Left ventricle myocardium inferior (tissue), 1 donor: ENCODE results near the gene KIAA0232. TPM values are rescaled to one million over a fixed set of nuclear protein-coding genes. Genes with fewer than 3 reads are reported as not detected.

Source experiments
- DNase-seq: peaks from one replicate; pipeline ENCODE4 v3.0.0-alpha.2; 2020
- H3K27ac ChIP-seq: fragments of 200-600 bp; replicated peaks from 2 replicates; pipeline ENCODE4 v1.8.0; 2021
- H3K27me3 ChIP-seq: fragments of 200-600 bp; 2 replicates; pipeline ENCODE4 v1.8.0; 2021; ENCODE audit warnings: low read depth
- H3K36me3 ChIP-seq: fragments of 200-600 bp; 2 replicates; pipeline ENCODE4 v1.8.0; 2021
- H3K4me1 ChIP-seq: fragments of 200-600 bp; 2 replicates; pipeline ENCODE4 v1.8.0; 2021
- H3K4me3 ChIP-seq: fragments of 200-600 bp; 2 replicates; pipeline ENCODE4 v1.8.0; 2021; ENCODE audit warnings: mild to moderate bottlenecking, moderate library complexity
- H3K9me3 ChIP-seq: fragments of 200-600 bp; replicated peaks from 2 replicates; pipeline ENCODE4 v1.8.0; 2021
- intact Hi-C: fragments of 100-400 bp; cut with micrococcal nuclease; formaldehyde crosslinking; loops from one replicate; pipeline ENCODE4 v1.11.0; 2022
- total RNA-seq: library from RNA; stranded (reverse); fragmentation: NEBNext Ultra II Directional; extraction: Animal tissue kit (Norgen Biotek cat#: 25700); gene quantifications from one replicate; pipeline ENCODE4 v1.2.1, GENCODE V29; 2021
- TF ChIP-seq, protein P1 (sequence below): fragments of 200-600 bp; IDR thresholded peaks from 2 replicates; pipeline ENCODE4 v1.8.0; 2021; ENCODE audit warnings: antibody characterized with exemption, mild to moderate bottlenecking, borderline replicate concordance
- donor health status: DM: no; HTN: yes; CAD: no; lungs with severe emphysema.

The KIAA0232 gene
- total RNA-seq, 1 donor from 2014 or later, result 82.5 TPM

DNA sequence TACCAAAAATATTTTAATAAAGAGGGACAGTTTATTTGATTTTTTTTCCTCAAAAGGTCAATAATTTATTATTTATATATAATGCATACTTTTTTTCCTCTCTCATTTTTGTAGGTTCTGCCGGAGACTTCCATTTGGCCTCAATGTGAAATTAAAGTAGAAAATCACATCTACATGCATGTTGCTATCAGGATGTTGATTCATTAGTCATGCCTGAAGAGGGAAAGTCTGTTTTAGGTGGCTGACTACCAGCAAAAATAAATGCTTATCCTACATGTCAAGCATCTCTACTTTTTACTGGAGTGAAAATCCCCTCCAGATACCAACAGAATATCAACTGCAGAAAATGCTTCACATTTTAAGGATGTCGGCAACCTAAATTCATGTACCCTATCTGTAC lies 41.5 kb downstream of the KIAA0232 start:
- DNase-seq, result no peak
- H3K4me1 ChIP-seq, result peaks cover 49% of the 10 kb centered on the region
- peaks cover 29% of the 10 kb centered on the region for H3K9me3 ChIP-seq
- H3K36me3 ChIP-seq, result peaks cover 33% of the 10 kb centered on the region
- H3K4me3 ChIP-seq, result no peak overlapping the region
- TF ChIP-seq, protein P1, sequence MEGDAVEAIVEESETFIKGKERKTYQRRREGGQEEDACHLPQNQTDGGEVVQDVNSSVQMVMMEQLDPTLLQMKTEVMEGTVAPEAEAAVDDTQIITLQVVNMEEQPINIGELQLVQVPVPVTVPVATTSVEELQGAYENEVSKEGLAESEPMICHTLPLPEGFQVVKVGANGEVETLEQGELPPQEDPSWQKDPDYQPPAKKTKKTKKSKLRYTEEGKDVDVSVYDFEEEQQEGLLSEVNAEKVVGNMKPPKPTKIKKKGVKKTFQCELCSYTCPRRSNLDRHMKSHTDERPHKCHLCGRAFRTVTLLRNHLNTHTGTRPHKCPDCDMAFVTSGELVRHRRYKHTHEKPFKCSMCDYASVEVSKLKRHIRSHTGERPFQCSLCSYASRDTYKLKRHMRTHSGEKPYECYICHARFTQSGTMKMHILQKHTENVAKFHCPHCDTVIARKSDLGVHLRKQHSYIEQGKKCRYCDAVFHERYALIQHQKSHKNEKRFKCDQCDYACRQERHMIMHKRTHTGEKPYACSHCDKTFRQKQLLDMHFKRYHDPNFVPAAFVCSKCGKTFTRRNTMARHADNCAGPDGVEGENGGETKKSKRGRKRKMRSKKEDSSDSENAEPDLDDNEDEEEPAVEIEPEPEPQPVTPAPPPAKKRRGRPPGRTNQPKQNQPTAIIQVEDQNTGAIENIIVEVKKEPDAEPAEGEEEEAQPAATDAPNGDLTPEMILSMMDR, result no peak
- no peak overlapping the region for H3K27ac ChIP-seq
- no peaks in the 10 kb centered on the region for H3K27me3 ChIP-seq
- intact Hi-C loops, result no loop called here

DNA sequence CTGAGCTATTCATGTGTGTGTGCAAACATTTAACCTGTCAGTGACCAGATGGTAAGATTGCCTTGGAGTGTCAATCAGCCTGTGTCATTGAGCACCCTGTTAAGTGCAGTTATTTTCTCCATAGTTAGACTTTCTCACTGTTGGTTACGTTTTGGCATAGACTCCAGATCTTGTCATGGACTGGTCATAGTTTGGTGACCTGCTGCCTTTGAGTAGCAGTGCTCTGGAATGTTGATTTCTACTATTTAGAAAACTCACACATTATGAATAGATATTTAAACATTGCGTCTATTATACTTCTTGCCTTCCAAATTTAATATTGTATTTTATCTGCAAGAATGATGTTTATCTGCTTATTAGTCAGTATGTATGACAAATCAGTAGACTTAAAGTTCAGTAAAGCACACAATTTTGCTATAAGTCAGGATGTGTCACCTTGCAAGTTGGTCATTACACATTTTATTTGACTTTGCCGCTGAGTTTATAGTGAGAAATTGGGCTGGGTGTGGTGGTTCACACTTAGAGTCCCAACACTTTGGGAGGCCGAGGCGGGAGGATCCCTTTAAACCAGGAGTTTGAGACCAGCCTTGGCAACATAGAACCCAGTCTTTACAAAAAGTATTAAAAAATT lies 42.4 kb downstream of the KIAA0232 start:
- peaks cover 21% of the 10 kb centered on the region for H3K9me3 ChIP-seq
- TF ChIP-seq, protein P1, result no peak
- no peak for DNase-seq
- no peaks in the 10 kb centered on the region for H3K27me3 ChIP-seq
- no peak overlapping the region for H3K4me3 ChIP-seq
- peaks cover 58% of the 10 kb centered on the region for H3K4me1 ChIP-seq
- H3K36me3 ChIP-seq, result peaks cover 37% of the 10 kb centered on the region
- no peak overlapping the region for H3K27ac ChIP-seq
- intact Hi-C loops, result no loop called here

DNA sequence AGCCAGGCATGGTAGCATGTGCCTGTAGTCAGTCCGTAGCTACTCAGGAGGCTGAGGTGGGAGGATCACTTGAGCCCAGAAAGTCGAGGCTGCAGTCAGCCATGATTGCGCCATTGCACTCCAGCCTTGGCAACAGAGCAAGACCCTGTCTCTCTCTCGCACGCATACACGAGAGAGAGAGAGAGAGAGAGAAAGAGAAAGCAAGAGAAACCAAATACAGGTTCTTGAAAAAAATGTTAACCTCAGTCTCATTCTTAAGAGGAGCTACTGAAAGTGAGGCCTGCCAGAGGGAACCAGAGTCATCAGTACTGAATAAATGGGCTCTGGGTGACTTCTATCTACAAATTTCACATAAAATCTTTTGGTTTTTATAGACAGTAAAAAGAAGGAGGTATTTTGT lies 42.9 kb downstream of the KIAA0232 start:
- no peak overlapping the region for H3K4me3 ChIP-seq
- H3K27me3 ChIP-seq, result no peaks in the 10 kb centered on the region
- DNase-seq, result no peak
- H3K27ac ChIP-seq, result no peak overlapping the region
- peaks cover 37% of the 10 kb centered on the region for H3K36me3 ChIP-seq
- peaks cover 61% of the 10 kb centered on the region for H3K4me1 ChIP-seq
- H3K9me3 ChIP-seq, result peaks cover 16% of the 10 kb centered on the region
- TF ChIP-seq, protein P1, result no peak
- intact Hi-C loops, result no loop called here

DNA sequence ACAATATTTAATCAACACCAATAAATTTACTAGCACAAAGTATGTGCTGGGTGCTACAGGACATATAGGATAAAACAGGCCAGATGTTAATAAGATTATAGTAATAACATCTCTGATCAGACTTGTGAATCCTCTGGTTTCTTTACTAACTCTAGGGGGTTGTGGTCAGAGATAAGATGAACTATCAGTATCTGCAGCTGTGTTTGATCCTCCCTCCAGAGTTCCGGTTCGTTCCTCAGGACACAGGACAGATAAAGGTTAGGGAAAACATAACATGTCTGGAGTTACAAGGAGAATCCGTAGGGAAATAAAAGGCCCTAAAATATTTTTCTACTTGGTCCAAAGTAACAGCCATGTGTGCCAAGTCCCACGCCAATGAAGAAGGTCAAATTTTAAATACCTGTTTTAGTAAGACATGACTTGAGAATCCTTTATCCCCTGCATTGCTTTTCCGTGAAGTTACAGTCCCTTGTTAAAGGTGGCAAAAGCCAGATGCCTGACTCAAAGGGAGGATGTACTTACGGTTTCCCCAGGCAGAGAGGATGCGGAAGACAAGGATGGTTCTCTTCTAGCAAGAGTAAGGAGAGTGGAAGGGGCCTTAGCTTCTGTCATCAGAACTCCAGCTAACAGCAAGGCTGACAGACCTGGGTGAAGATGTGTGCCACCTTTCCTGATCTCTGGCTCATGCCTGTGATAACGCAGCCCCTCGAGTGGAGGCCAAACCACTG lies 44.4 kb downstream of the KIAA0232 start:
- Histone ChIP-seq H3K36me3 (peaks cover 42% of the 10 kb centered on the region), H3K4me1 (peaks cover 61% of the 10 kb centered on the region), H3K27me3 (no peaks in the 10 kb centered on the region), H3K4me3 (no peak overlapping the region), H3K9me3 (peaks cover under 1% of the 10 kb centered on the region), H3K27ac (no peak overlapping the region)
- no peak for DNase-seq
- intact Hi-C loops, result no loop called here
- TF ChIP-seq, protein P1, result no peak

DNA sequence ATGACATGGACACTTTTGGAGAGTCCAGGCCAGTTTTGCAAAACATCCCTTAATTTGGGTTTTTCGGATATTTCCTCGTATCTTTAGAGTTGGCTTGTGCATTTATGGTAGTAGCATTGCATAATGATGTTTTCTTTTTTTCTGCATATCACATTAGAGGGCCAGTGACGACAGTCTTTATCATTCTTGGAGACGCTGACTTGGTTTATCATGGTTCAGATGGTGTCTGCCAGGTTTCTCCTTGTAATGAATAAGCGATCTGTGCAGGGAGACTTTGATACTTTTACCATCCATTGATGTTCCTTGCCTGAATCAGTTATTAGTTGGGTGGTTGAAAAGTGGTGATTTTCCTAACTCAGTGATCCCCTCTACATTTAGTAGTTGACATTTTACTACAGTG lies 46.6 kb downstream of the KIAA0232 start:
- DNase-seq, result no peak
- H3K4me1 ChIP-seq, result peaks cover 57% of the 10 kb centered on the region
- no peaks in the 10 kb centered on the region for H3K27me3 ChIP-seq
- no peak overlapping the region for H3K27ac ChIP-seq
- H3K4me3 ChIP-seq, result no peak overlapping the region
- H3K36me3 ChIP-seq, result peaks cover 55% of the 10 kb centered on the region
- intact Hi-C loops, result no loop called here
- TF ChIP-seq, protein P1, result no peak
- H3K9me3 ChIP-seq, result no peaks in the 10 kb centered on the region
